Activated CD4-positive, alpha-beta T cell treated with anti-CD3 and anti-CD28 coated beads, Interleukin-2, amount 50 U/mL, for 4 hours (primary cell): ENCODE results near the gene MRPL55.

Experiments
- DNase-seq, 2 experiments: peaks; one replicate each; pipeline ENCODE4 v3.0.0-alpha.2; 2020

MRPL55 gene

DNA sequence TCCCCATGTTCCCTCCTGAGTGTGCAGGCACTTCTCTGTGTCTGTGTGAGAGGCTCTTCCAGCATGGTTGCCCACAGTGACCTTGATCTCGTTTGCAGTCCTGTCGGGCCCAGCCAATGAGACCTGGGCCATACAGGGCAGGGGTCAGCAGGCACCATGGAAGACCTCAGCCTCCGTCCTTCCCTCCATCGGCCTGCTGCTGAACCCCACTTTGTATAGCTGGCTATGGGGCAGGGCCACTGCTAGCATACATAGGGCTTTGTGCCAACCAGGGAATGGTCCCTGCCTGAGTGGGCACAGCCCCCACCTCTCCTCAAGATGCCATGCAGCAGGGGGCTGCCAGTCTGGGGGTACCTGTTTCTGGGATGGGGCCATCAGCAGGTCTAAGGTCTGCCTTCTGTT is 9.8 kb downstream of the MRPL55 start:
- no peak for DNase-seq

GRCh38 chr1:228098323-228098931 is 10.7 kb downstream of the MRPL55 start:
- DNase-seq: no peak

DNA sequence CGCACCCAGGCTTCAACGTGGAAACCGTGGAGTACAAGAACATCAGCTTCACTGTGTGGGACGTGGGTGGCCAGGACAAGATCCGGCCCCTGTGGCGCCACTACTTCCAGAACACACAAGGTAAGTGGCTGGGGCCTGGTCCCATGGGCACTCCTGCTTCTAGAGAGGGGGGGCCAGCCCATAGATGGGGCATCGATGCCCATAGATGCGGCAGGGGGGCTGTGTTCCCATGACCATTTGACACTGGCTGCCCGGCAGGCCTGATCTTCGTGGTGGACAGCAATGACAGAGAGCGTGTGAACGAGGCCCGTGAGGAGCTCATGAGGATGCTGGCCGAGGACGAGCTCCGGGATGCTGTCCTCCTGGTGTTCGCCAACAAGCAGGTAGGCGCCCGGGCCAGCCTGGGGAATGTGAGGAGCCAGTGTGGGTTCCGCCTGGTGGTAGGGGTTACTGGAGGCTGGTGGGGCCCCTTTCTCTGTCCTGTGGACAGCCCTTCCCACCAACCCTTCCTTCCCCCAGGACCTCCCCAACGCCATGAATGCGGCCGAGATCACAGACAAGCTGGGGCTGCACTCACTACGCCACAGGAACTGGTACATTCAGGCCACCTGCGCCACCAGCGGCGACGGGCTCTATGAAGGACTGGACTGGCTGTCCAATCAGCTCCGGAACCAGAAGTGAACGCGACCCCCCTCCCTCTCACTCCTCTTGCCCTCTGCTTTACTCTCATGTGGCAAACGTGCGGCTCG is 11.6 kb downstream of the MRPL55 start:
- no peak for DNase-seq

- DNase-seq: no peak
Measured at GRCh38 chr1:228096416-228097332, 12.4 kb downstream of the MRPL55 start.

DNA sequence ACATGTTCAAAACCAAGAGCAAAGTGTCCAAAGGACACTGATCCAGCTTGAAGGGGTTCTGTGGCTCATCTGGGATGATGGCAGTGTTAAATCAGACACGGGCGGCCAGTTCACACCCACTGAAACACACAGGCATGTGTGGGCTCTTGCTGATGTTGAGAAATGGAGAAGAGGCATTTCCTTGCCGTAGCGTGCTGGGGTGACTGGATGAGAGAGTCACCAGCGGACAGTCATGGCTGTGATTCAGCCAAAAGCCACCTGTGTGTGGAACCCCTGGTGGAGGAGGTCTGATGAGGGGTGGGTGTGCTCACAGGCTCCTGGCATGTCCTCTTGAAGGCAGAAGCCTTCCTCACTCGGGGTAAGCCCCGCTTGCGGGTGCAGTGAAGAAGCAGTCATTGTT is 13.2 kb downstream of the MRPL55 start:
- DNase-seq: no peak

GRCh38 chr1:228095161-228095560 is 13.9 kb downstream of the MRPL55 start:
- no peak for DNase-seq

DNA sequence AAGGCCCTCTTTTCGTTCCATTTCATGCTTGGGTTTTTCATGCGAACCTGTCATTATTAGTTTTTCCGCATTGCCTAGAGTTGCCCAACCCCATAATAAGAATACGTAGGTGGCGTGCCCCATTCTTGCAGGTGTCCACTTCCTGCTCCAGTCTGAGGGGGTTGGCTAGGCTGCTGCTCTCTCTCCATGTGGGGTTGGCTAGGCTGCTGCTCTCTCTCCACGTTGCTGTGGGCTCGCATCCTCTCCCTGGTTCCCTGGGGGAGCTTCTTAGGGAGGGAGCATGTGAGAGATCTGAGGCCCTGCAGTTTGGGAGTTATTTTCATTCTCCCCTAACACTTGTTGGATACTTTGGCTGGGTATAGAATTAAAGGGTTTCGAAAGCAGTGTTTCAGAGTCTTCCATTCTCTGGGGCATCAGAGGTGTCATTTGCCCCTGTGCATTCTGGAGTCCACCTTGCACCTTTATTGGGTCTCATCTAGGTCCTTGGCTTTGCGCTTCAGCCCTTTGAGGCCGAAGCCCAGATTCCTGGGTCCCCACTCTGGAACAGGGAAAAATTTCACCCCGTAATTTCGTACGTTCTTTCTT is 14.6 kb downstream of the MRPL55 start:
- DNase-seq: no peak

GRCh38 chr1:228093050-228093906 is 15.8 kb downstream of the MRPL55 start:
- DNase-seq: no peak

- DNase-seq: no peak
Measured at GRCh38 chr1:228092342-228093049, 16.6 kb downstream of the MRPL55 start.

GRCh38 chr1:228091084-228091483 is 18.0 kb downstream of the MRPL55 start:
- no peak for DNase-seq

DNA sequence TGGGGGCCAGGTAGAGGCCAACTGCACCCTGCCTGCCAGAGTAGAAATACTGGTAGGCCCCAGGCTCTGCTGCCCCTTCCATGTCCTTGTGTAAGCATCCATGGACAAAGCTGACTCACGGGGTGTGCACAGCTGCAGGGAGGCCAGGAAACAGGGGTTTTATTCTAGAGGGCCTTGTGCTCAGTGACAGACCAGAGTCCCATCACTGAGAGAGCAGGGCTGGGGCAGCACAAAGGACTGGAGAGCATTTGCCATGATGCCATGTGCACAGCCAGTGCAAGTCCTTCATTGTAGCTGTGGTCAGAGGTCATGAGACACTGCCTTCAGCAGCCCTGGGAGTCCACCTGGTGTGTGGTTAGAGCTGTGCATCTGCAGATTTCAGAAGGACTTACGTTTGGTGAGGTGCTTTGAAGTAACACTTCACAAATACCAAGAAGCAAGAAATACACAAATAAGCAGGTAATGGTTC is 18.5 kb downstream of the MRPL55 start:
- DNase-seq: no peak

DNA sequence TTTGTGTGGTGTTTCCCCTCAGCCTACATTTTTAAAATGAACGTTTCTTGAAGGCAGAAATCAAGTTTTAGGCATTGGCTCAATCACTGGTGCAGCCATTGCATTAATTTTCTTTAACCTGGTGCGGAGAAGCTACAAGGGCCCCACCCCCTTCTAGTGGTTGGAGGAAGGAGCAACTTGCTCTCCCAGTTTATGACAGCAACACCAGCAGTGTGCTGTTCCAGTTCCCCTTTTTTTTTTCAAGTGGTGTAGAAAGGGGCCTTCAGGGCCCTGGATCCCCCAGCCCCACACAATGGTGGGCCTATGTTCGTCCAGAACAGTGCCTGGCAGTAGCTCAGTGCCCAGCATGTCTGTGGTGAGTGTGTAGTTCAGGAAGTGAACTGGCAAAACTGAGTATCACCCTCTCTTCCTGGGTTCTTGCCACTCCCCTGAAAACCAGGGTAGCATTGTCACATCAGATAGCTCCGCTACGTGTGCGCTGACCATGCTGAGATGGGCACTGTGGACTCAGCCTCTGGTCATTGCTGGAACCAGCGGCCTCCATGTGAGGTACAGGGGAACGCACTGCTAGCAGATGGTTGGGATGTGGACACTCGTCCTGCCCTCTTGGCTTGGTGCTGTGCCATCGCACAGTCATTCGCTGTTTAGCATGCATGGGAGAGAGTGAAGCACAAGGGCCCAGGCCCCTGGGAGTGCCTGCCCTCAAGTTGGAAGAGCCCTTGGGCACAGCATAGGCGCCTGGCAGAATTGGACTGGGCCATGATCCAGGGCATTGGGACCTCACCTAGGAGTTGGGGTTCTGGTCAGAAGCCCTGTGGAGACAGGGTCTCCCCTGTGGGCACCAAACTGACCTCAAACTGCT is 19.3 kb downstream of the MRPL55 start:
- no peak for DNase-seq

GRCh38 chr1:228088586-228089498 is 20.3 kb downstream of the MRPL55 start:
- no peak for DNase-seq

- DNase-seq: peak in 1 of 2 experiments; percentile 19
Measured at GRCh38 chr1:228087771-228088251, 21.3 kb downstream of the MRPL55 start.

GRCh38 chr1:228085287-228085951 is 23.7 kb downstream of the MRPL55 start:
- no peak for DNase-seq

- no peak for DNase-seq
Measured at GRCh38 chr1:228084797-228085196, 24.3 kb downstream of the MRPL55 start.

- DNase-seq: no peak
Measured at GRCh38 chr1:228084325-228084724, 24.8 kb downstream of the MRPL55 start.

DNA sequence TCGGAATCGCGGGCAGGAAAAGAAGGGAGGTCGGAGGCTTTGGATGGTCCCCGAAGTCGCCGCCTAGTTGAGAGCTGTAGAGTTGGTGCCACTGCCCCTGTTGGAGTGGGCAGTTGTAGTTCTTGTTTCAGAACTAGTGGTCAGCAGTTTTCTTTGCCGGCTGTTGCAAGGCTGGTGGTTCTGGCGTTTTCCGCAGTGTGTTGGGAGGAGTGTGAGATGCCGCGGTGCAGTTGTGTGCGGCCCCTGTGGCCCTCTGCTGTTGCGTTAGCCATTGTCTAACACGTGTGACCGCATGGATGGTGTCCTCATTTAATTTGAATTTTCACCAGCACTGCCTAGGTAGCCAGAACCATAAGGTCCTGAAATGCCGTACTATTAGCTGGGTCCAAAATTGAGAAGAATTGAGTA is 25.2 kb downstream of the MRPL55 start:
- no peak for DNase-seq
